Ishikawa (cell line): Measurements from ENCODE around the gene HMCN1.
A peak's percentile ranks its signal among the peaks of the same experiment; 100 is the strongest.

ENCODE experiments used
- CEBPB ChIP-seq: IDR thresholded peaks from 2 replicates; pipeline ENCODE4 v1.6.1; 2012
- CREB1 ChIP-seq: IDR thresholded peaks from 2 replicates; pipeline ENCODE4 v1.6.1; 2012; ENCODE audit warnings: low read depth
- EGR1 ChIP-seq: IDR thresholded peaks from 2 replicates; pipeline ENCODE4 v1.6.1; 2012
- EP300 ChIP-seq: IDR thresholded peaks from 2 replicates; pipeline ENCODE4 v1.6.1; 2012; ENCODE audit warnings: borderline replicate concordance
- MAX ChIP-seq: IDR thresholded peaks from 2 replicates; pipeline ENCODE4 v1.6.1; 2012
- NFIC ChIP-seq: IDR thresholded peaks from 2 replicates; pipeline ENCODE4 v1.6.1; 2012
- RAD21 ChIP-seq: IDR thresholded peaks from 2 replicates; pipeline ENCODE4 v1.6.1; 2012; ENCODE audit warnings: low read depth
- REST ChIP-seq: IDR thresholded peaks from 2 replicates; pipeline ENCODE4 v1.6.1; 2012; ENCODE audit warnings: low read depth, mild to moderate bottlenecking
- TAF1 ChIP-seq: IDR thresholded peaks from 2 replicates; pipeline ENCODE4 v1.6.1; 2012; ENCODE audit warnings: low read depth, mild to moderate bottlenecking
- TCF12 ChIP-seq: IDR thresholded peaks from 2 replicates; pipeline ENCODE4 v1.6.1; 2012; ENCODE audit warnings: low read depth
- USF1 ChIP-seq: IDR thresholded peaks from 2 replicates; pipeline ENCODE4 v1.6.1; 2012
- YY1 ChIP-seq: IDR thresholded peaks from 2 replicates; pipeline ENCODE4 v1.6.1; 2012; ENCODE audit warnings: low read depth
- ZBTB7A ChIP-seq: IDR thresholded peaks from 2 replicates; pipeline ENCODE4 v1.6.1; 2012; ENCODE audit warnings: low read depth

- TF ChIP-seq NFIC (no peak), EGR1 (no peak), RAD21 (no peak), CEBPB (no peak), YY1 (no peak), TAF1 (0 out of 2 replicates have a peak, but pooled peaks have one; percentile 9), USF1 (no peak), EP300 (no peak), MAX (no peak), CREB1 (no peak), TCF12 (no peak), REST (no peak), ZBTB7A (no peak)
Observed at GRCh38 chr1:185733818-185734735, at the start of gene HMCN1.
